ENCODE data around the gene MUSTN1.

Gene MUSTN1

GRCh38 chr3:52809149-52809548 lies 25.7 kb downstream of the MUSTN1 start:
- H3K27me3 ChIP-seq (replicated peaks; ENCODE audit: insufficient read depth, low read length): no peaks in the 10 kb centered on the region
- H3K4me1 ChIP-seq (ENCODE audit: low read length): no peaks in the 10 kb centered on the region
- H3F3A ChIP-seq (ENCODE audit: insufficient read depth, low read length): no peaks in the 10 kb centered on the region
- TF ChIP-seq EZH2phosphoT487 (IDR thresholded peaks at IDR 0.05; ENCODE audit: low read length) (no peak), CTCF (IDR thresholded peaks at IDR 0.05; ENCODE audit: low read length) (no peak), EZH2 (optimal IDR thresholded peaks at IDR 0.05; ENCODE audit: low read depth, low read length) (no peak)
- H3K79me2 ChIP-seq (ENCODE audit: low read length): no peaks in the 10 kb centered on the region
- no peak overlapping the region for H2AFZ ChIP-seq (ENCODE audit: low read length)
- no peaks in the 10 kb centered on the region for H4K20me1 ChIP-seq (ENCODE audit: insufficient read depth, low read length)
- H3K4me3 ChIP-seq (ENCODE audit: low read length): no peak overlapping the region
- no peaks in the 10 kb centered on the region for H3K9me3 ChIP-seq (replicated peaks; ENCODE audit: insufficient read depth, low read length)
- DNase-seq: no peak
- no peaks in the 10 kb centered on the region for H3K9me2 ChIP-seq (replicated peaks; ENCODE audit: insufficient read depth, low read length)
- no peak overlapping the region for H3K9ac ChIP-seq (ENCODE audit: low read length)
- no peak overlapping the region for H3K4me2 ChIP-seq (ENCODE audit: low read depth, low read length)
- H3K36me3 ChIP-seq (replicated peaks; ENCODE audit: insufficient read depth, low read length): no peaks in the 10 kb centered on the region
- no peak overlapping the region for H3K27ac ChIP-seq (ENCODE audit: low read length)

- no peak overlapping the region for H3K9ac ChIP-seq (ENCODE audit: low read length)
- H3K9me3 ChIP-seq (replicated peaks; ENCODE audit: insufficient read depth, low read length): no peaks in the 10 kb centered on the region
- TF ChIP-seq CTCF (IDR thresholded peaks at IDR 0.05; ENCODE audit: low read length): no peak
- TF ChIP-seq EZH2 (optimal IDR thresholded peaks at IDR 0.05; ENCODE audit: low read depth, low read length): no peak
- TF ChIP-seq EZH2phosphoT487 (IDR thresholded peaks at IDR 0.05; ENCODE audit: low read length): no peak
- H3K9me2 ChIP-seq (replicated peaks; ENCODE audit: insufficient read depth, low read length): no peaks in the 10 kb centered on the region
- DNase-seq: no peak
- no peak overlapping the region for H3K4me2 ChIP-seq (ENCODE audit: low read depth, low read length)
- no peaks in the 10 kb centered on the region for H3K4me1 ChIP-seq (ENCODE audit: low read length)
- no peaks in the 10 kb centered on the region for H4K20me1 ChIP-seq (ENCODE audit: insufficient read depth, low read length)
- no peaks in the 10 kb centered on the region for H3K36me3 ChIP-seq (replicated peaks; ENCODE audit: insufficient read depth, low read length)
- H2AFZ ChIP-seq (ENCODE audit: low read length): no peak overlapping the region
- no peaks in the 10 kb centered on the region for H3F3A ChIP-seq (ENCODE audit: insufficient read depth, low read length)
- H3K27me3 ChIP-seq (replicated peaks; ENCODE audit: insufficient read depth, low read length): no peaks in the 10 kb centered on the region
- H3K27ac ChIP-seq (ENCODE audit: low read length): no peak overlapping the region
- no peak overlapping the region for H3K4me3 ChIP-seq (ENCODE audit: low read length)
- H3K79me2 ChIP-seq (ENCODE audit: low read length): no peaks in the 10 kb centered on the region
Measured at GRCh38 chr3:52805270-52806039, 29.4 kb downstream of the MUSTN1 start.

DNA sequence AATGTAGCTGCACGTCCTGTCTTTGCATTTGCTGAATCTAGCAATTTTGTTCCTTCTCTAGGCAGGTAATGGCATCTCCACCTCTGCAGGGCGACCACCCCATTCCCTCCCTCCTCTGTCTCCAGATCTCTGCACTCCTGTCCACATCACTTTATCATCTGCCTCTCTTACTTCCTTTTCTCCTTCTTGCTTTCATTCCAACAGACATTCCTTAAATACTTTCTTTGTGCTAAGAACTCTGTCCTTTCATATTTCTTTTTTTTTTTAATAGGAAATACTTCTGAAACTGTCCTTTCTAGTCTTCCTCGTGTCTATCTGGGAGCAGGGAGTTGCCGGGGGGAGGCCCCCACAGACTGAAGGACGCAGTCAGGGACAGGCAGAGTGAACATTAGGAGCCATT lies 33.0 kb downstream of the MUSTN1 start:
- Histone ChIP-seq H3K36me3 (replicated peaks; ENCODE audit: insufficient read depth, low read length) (no peaks in the 10 kb centered on the region), H3K27me3 (replicated peaks; ENCODE audit: insufficient read depth, low read length) (no peaks in the 10 kb centered on the region), H3K9me2 (replicated peaks; ENCODE audit: insufficient read depth, low read length) (no peaks in the 10 kb centered on the region), H3K4me2 (ENCODE audit: low read depth, low read length) (no peak overlapping the region), H3K79me2 (ENCODE audit: low read length) (no peaks in the 10 kb centered on the region), H3K27ac (ENCODE audit: low read length) (no peak overlapping the region), H3K9me3 (replicated peaks; ENCODE audit: insufficient read depth, low read length) (no peaks in the 10 kb centered on the region), H3K9ac (ENCODE audit: low read length) (no peak overlapping the region), H2AFZ (ENCODE audit: low read length) (no peak overlapping the region), H3K4me1 (ENCODE audit: low read length) (no peaks in the 10 kb centered on the region), H3K4me3 (ENCODE audit: low read length) (no peak overlapping the region), H4K20me1 (ENCODE audit: insufficient read depth, low read length) (no peaks in the 10 kb centered on the region), H3F3A (ENCODE audit: insufficient read depth, low read length) (no peaks in the 10 kb centered on the region)
- TF ChIP-seq EZH2phosphoT487 (IDR thresholded peaks at IDR 0.05; ENCODE audit: low read length) (no peak), CTCF (IDR thresholded peaks at IDR 0.05; ENCODE audit: low read length) (no peak), EZH2 (optimal IDR thresholded peaks at IDR 0.05; ENCODE audit: low read depth, low read length) (no peak)
- no peak for DNase-seq
